ENCODE results near the gene PRR14. TPM values are rescaled to one million over a fixed set of nuclear protein-coding genes. Genes with fewer than 3 reads are reported as not detected.
A peak's percentile ranks its signal among the peaks of the same experiment; 100 is the strongest.

The PRR14 gene
- total RNA-seq, 2 donors from 2014 or later = 37.0 to 70.3 TPM

- H3K9ac ChIP-seq (ENCODE audit: low read depth in 2 of 2, low read length in 2 of 2) = no peak overlapping the region
- H3K4me3 ChIP-seq = no peak overlapping the region
- H3K4me1 ChIP-seq = no peaks in the 10 kb centered on the region
- H3K36me3 ChIP-seq = no peaks in the 10 kb centered on the region
- intact Hi-C loops (cut with DNase I) = no loop called here
- H3K27me3 ChIP-seq = peaks cover 4% of the 10 kb centered on the region
- TF ChIP-seq, protein P1, sequence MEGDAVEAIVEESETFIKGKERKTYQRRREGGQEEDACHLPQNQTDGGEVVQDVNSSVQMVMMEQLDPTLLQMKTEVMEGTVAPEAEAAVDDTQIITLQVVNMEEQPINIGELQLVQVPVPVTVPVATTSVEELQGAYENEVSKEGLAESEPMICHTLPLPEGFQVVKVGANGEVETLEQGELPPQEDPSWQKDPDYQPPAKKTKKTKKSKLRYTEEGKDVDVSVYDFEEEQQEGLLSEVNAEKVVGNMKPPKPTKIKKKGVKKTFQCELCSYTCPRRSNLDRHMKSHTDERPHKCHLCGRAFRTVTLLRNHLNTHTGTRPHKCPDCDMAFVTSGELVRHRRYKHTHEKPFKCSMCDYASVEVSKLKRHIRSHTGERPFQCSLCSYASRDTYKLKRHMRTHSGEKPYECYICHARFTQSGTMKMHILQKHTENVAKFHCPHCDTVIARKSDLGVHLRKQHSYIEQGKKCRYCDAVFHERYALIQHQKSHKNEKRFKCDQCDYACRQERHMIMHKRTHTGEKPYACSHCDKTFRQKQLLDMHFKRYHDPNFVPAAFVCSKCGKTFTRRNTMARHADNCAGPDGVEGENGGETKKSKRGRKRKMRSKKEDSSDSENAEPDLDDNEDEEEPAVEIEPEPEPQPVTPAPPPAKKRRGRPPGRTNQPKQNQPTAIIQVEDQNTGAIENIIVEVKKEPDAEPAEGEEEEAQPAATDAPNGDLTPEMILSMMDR (IDR thresholded peaks at IDR 0.05) = peak; percentile 62
- H3K9me3 ChIP-seq = no peaks in the 10 kb centered on the region
- DNase-seq = peak; percentile 81
- H3K27ac ChIP-seq = no peak overlapping the region
Observed at GRCh38 chr16:30615358-30616091, 35.2 kb upstream of the PRR14 start.

- Histone ChIP-seq H3K9me3 (no peaks in the 10 kb centered on the region), H3K4me1 (no peaks in the 10 kb centered on the region), H3K27me3 (peaks cover 4% of the 10 kb centered on the region), H3K27ac (no peak overlapping the region), H3K9ac (ENCODE audit: low read depth in 2 of 2, low read length in 2 of 2) (no peak overlapping the region), H3K4me3 (no peak overlapping the region), H3K36me3 (no peaks in the 10 kb centered on the region)
- intact Hi-C loops (cut with DNase I) = no loop called here
- no peak for DNase-seq
- TF ChIP-seq, protein P1 (IDR thresholded peaks at IDR 0.05) = no peak
Observed at GRCh38 chr16:30619202-30619601, 31.6 kb upstream of the PRR14 start.

GRCh38 chr16:30619638-30620037 is 31.1 kb upstream of the PRR14 start:
- Histone ChIP-seq H3K9ac (ENCODE audit: low read depth in 2 of 2, low read length in 2 of 2) (no peak overlapping the region), H3K4me3 (no peak overlapping the region), H3K36me3 (no peaks in the 10 kb centered on the region), H3K27me3 (peaks cover 4% of the 10 kb centered on the region), H3K27ac (no peak overlapping the region), H3K4me1 (no peaks in the 10 kb centered on the region), H3K9me3 (no peaks in the 10 kb centered on the region)
- no peak for DNase-seq
- intact Hi-C loops (cut with DNase I) = loop anchor here (10.0 kb wide), 1 partner anchor 185 kb away; the partner anchor contains the start of gene DCTPP1
- TF ChIP-seq, protein P1 (IDR thresholded peaks at IDR 0.05) = no peak

- H3K27ac ChIP-seq = no peak overlapping the region
- no peak overlapping the region for H3K9ac ChIP-seq (ENCODE audit: low read depth in 2 of 2, low read length in 2 of 2)
- H3K36me3 ChIP-seq = no peaks in the 10 kb centered on the region
- H3K4me1 ChIP-seq = no peaks in the 10 kb centered on the region
- intact Hi-C loops (cut with DNase I) = loop anchor here (10.0 kb wide), 1 partner anchor 185 kb away; the partner anchor contains the start of gene DCTPP1
- TF ChIP-seq, protein P1 (IDR thresholded peaks at IDR 0.05) = no peak
- peaks cover 4% of the 10 kb centered on the region for H3K27me3 ChIP-seq
- no peak for DNase-seq
- H3K4me3 ChIP-seq = no peak overlapping the region
- H3K9me3 ChIP-seq = no peaks in the 10 kb centered on the region
Observed at GRCh38 chr16:30620169-30620568, 30.6 kb upstream of the PRR14 start.

GRCh38 chr16:30621765-30622164 is 29.0 kb upstream of the PRR14 start:
- TF ChIP-seq, protein P1 (IDR thresholded peaks at IDR 0.05) = no peak
- Histone ChIP-seq H3K9me3 (no peaks in the 10 kb centered on the region), H3K27me3 (peaks cover 4% of the 10 kb centered on the region), H3K27ac (no peak overlapping the region), H3K4me1 (no peaks in the 10 kb centered on the region), H3K36me3 (no peaks in the 10 kb centered on the region), H3K4me3 (no peak overlapping the region), H3K9ac (ENCODE audit: low read depth in 2 of 2, low read length in 2 of 2) (no peak overlapping the region)
- no peak for DNase-seq
- intact Hi-C loops (cut with DNase I) = loop anchor here (10.0 kb wide), 1 partner anchor 187 kb away; the partner anchor contains the start of gene DCTPP1
